DMS 273 treated with DMSO at 0.1 percent for 48 hours (cell line): ENCODE measurements around the gene PPARA.
"Not testable (repeated sequence)": the region's sequence is repeated elsewhere in the genome, so short reads cannot be mapped to it uniquely, and the experiment has no call there.

Experiments
- DNase-seq: peaks from one replicate; lab custom pipeline; 2025; lab: John Stamatoyannopoulos, UW

PPARA gene

GRCh38 chr22:46126853-46127385 lies 23.4 kb upstream of the PPARA start:
- no peak for DNase-seq

DNA sequence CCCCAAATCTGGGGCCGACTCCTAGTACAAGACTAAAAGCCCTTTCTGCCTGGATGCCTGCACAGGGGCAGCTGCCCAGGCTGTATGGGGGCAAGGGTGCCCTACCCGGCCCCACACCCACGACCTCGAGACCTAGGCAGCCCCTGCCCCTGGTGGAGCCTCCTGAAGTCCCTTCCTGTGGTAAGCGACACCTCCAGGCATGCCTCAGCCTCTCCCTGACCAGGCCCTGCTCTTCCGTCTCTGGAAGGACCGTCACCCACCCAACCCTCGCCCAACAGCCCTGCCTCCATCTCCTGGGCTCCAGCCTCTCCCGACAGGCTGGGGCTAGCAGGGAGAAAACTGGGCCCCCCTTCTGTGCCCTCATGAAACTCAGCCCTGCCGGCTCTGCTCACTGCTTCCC lies 22.8 kb upstream of the PPARA start:
- no peak for DNase-seq

DNA sequence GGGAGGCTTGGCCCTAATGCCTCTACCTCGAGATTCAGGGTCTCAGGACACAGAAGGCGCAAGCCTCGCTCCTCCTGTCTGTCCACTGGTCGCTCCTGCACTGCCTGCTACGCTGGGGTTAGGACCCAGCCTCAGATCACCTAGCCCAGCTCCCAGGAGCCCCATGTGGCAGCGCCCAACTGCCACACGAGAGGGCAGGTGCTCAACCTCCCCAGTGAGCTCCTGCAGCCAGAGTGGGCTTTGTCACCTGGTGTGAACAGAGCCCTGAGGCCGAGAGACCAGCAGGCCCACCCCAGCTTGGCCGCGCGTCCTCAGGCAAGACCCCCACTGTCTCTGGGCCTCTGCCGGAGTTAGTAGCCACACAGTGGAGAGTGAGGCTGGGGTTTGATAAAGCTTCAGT lies 21.7 kb upstream of the PPARA start:
- DNase-seq: no peak

DNA sequence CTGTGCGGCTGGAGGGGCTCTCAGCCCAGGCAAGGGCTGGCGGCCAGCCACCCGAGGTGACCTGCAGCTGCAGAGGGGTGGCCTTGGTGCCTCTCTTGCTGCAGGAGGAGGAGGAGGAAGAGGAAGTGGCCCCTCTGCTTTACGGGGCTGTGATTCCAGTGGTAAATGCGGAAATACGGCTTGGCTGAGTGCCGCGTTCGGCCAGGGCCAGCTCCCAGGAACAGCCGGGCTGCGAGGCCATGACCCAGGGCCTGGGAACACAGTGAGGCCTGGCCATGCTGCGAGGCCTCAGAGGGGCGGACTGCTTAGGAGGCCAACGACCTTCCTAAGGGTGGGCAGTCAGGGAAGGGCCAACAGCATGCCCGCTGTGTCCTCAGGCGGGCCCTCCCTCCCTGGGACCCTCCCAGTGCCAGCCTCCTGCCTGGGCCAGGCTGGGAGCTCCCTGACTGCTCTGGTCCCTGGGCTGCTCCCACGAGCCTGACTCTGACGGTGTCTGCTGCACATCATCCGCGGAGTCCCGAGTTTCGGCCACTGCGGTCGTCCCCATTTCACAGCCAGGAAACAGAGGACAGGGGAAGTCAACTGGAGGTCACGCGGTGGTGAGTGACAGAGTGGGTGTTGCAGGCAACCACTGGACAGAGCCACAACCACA lies 20.8 kb upstream of the PPARA start:
- no peak for DNase-seq

DNA sequence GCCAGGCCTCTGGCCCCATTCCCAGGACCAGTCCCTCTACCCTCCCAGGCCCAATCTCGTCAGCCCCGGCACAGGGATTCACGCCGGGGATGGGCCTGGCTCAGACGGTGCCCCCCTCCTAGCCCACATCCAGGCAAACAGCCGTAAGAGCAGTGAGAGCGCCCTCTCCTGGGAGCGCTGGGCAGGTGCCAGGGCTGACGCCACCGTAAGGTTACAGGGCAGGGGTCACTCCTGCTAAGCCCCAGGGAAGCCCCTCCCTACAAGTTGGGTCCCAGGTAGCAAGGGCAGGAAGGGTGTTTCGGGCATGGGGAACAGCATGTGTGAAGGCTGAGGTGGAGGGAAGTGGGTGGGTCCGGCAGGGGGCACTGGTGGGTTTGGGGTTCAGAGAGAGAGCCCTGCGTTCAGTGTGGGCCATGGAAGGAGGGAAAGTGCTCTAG lies 19.2 kb upstream of the PPARA start:
- no peak for DNase-seq

GRCh38 chr22:46132193-46132829 lies 18.0 kb upstream of the PPARA start:
- DNase-seq: not testable (repeated sequence)

DNA sequence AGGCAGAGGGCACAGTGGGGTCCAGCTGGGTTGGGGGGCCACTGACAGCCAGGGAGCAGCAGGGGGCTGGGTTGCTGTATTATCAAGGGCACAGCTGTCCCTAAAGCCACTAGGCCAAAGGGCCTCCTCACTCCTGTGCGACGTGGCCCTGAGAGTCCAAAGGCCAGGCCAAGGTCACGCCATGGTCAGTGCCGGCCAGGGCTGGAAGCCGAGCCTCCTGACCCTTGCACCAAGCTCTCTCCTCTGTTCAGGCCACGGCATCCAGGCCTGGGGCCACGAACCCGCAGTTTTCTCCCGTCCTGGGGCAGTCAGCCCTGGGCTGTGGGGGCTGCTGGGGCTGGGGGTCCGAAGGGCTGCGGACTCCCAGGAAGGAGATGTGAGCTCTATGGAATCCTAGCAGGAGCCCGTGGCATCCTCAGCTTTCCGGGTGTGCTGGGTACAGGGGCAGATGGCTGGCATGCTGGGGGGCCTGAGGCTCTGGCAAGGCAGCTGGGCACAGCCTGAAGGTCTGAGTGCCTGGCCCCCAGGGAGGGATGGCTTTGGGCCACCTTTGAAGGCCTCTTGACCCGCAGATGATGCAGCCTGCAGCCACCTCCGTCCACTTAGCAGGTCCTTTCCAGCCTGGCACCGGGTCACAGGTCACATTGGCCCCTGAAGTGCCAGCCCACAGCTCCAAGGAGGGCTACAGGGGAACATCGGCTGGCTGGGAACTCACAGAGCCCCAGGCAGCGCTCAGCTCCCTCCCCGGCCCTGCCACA lies 17.3 kb upstream of the PPARA start:
- no peak for DNase-seq

- DNase-seq: no peak
These were observed 16.8 kb upstream of the PPARA start for GRCh38 chr22:46133588-46133855.

- no peak for DNase-seq
These were observed 16.1 kb upstream of the PPARA start for GRCh38 chr22:46134111-46134705.

- no peak for DNase-seq
These were observed 14.5 kb upstream of the PPARA start for GRCh38 chr22:46135611-46136485.

DNA sequence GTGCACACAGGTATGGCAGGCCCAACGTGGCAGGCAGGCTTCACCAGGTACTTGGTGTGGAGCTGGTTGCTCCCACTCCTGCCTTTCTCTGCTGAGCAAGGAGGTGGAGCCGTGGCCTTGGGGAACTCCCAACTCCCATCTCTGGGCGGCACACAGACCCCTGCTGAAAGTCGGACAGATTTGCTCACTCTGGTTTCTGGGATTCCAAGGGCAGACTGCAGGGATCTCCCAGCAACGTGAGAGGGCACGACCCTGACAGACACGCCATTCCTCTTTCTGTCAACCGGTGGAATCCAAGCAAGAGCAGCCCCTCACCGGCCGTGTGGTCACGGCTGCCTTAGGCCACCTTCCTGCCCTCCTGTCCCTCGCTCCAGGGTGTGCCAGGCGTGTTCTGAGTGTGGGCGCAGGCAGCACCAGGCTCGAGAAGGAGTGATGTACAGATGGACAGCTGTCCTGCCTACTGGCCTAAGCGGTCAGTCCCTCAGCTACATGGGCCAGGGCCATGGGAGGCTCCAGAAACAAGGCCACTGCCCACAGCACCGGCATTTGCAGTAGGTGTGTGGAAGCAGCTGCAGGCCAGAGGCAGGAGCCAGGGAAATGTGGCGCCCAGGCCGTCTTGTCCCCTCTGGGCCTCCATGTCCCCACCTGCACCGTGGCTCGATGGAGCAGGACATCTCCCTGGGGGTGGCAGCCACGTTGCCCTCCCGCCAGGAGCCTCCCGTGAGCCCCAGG lies 13.7 kb upstream of the PPARA start:
- no peak for DNase-seq

- no peak for DNase-seq
These were observed 13.0 kb upstream of the PPARA start for GRCh38 chr22:46137218-46137766.

DNA sequence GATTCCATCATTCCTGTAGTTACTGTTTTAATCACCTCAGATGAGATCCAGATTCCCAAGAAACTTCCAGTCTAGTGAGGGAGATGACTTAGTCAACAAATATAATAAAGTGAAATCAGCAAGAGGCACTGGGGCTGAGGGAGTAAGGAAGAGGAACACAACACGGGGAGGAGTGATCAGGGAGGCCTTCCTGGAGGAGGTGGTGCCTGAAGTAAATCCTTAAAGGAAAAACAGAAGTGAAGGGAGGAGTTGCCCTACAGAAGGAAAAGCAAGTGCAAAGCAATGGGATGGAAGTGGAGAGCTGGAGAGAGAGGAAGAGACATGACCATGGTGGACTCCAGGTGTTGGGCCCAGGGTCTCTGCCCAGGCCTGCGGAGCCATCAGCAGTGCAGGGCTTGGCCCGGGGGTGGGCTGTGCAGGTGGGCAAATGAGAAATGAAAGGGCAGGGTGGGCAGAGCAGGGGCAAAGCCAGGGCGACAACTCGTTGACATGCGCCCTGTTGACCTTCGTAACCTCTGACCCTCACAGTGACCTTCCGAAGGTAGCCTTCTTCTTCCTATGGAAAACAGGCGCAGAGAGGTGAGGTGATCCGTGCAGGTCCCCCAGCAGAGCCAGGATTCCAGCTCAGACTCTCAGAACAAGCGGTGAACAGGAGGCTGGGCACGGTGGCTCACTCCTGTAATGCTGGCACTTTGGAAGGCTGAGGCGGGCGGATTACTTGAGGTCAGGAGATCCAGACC lies 12.1 kb upstream of the PPARA start:
- DNase-seq: no peak

DNA sequence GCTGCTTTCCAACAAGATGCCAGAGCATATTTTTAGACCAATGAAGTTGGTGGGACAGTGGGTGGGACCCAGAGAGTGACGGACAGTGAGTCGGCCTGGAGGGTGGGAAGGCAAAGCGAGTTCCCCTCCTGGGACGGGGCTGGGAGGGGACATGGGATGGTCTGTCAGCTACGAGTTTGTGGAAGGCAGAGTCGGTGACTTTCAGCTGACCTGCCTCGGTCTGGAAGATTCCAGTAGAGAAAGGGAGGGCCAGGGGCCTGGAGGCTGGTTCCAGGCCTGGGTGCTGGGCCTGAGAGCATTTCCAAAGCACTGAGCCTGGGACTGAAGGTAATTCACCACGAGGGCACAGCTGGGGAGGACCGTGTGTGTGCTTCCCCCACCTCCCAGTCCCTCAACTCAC lies 10.9 kb upstream of the PPARA start:
- not testable (repeated sequence) for DNase-seq

DNA sequence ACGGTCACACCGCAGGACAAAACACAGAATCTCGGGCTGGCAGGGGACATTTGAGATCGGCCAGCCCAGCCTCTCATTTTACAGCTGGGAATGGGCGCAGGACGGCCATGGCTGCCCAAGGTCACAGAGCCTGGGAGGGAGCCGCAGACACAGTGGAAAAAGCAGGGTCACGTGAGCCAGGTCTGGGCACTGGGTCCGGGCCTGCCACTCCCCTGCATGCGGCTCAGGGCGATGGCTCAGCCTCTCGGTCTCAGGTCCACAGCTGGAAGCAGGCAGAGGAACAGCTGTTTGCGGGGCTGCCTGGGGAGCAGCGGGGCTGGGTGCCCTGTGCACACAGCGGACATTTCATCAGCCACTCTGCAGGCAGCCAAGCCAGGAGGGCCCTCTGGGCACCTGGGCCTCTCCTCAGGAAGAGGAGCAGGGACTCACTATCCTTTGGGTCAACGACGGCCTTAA lies 10.4 kb upstream of the PPARA start:
- no peak for DNase-seq

DNA sequence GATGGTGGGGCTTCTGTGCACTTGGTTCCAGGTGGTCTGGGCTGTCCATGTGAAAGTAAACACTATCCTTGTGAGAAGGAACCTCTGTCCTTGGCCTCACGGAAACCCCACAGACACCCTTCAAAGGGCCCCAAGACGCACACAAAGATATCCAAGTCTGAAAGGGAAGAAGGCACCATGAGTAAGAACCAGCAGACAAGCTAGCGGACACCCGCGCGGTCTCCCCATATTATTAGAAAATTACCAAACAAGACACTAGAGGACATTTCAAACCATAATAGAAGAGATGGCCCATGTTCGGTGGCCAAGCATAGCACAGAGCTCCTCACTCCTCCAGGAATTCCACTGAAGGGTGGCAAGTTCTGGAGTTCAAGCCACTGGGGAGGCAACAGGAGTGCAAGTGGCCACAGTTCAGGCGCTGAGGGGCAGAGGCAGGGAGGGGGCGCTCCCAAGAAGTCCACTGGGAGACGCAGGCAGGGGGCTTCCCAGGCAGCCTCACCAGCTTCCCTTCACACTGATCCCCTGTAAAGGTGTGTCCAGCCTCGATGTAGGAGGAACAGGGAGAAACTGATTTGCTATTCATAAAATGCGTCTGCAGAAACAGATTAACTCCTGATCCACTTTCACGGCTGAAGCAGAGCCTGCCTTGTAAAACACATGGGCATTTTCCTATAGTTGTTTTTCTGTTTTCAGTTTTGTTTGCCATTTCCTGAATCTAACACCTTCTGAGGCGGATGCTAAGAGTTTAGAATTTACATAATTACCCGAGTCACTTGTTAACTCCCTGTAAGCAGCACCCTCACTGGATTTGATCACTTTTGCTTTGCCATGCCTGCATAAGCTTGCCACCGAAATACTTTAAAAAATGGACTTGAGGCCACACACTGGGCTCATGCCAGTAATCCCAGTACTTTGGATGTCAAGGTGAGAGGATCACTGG lies 9.1 kb upstream of the PPARA start:
- DNase-seq: no peak

DNA sequence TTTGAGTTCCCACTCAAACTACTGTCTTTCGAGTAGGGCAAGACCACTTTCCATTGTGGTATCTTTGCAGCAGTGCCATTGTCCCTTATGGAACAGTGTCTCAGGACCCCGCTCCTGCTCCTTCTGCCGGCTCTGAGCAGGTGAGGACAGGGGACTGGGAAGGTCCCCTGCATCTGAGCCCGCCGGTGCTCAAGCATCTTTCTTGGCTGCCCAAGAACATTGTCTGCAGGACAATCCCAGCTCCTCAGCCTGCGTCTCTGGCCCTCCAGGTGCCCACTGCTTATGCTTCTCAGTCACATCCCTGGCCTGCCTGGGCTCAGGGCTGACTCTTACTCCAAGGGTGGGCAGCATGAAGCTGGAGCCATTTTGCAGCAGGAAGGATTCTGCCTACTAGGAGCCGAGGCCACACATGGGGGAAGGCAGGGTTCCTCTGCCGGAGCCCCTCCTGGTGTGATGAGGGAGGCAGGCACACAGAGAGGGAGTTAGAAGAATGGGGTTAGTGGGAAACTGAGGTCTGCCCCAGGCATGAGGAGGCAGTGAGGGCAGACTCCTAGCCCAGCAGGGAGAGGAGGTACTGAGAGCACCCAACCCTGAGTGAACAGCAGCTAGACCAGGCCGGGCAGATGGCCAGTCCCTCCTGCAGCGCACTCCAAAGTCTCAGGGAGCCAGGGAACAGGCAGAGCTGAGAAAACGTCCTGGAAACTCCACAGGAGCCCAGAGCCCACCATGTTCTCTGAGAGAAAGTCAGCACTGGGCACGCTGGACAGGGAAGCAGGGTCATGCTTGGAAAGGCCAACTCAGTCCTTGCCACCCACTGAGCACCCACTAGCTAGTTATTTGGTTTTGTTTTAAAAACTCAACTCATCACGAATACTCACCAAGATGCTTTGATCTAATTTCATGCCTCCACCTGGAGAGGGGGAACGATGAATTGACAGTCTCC lies 7.5 kb upstream of the PPARA start:
- DNase-seq: no peak
